Activated CD8-positive, alpha-beta memory T cell treated with anti-CD3 and anti-CD28 coated beads for 1 hour (primary cell): ENCODE data around the gene HSPB9.

Experiments used
- DNase-seq, 2 donors: peaks; one replicate each; pipeline ENCODE4 v3.0.0-alpha.2; 2020; ENCODE audit warnings: low read depth in 1 of 2; ENCODE audit errors: extremely low read depth in 1 of 2

The HSPB9 gene

GRCh38 chr17:42098730-42099399 lies 23.7 kb upstream of the HSPB9 start:
- no peak for DNase-seq

GRCh38 chr17:42101513-42102292 lies 20.9 kb upstream of the HSPB9 start:
- DNase-seq: peak in 1 of 2 donors; percentile 43

GRCh38 chr17:42103221-42103954 lies 19.2 kb upstream of the HSPB9 start:
- DNase-seq: no peak

GRCh38 chr17:42104264-42104663 lies 18.3 kb upstream of the HSPB9 start:
- DNase-seq: no peak

GRCh38 chr17:42106009-42106408 lies 16.6 kb upstream of the HSPB9 start:
- no peak for DNase-seq

- DNase-seq: no peak
Observed at GRCh38 chr17:42107124-42107523, 15.5 kb upstream of the HSPB9 start.

- peak; percentile 81 to 86 for DNase-seq
Observed at GRCh38 chr17:42107597-42108576, 14.7 kb upstream of the HSPB9 start.

GRCh38 chr17:42109086-42109485 lies 13.5 kb upstream of the HSPB9 start:
- DNase-seq: no peak

GRCh38 chr17:42110301-42111264 lies 12.0 kb upstream of the HSPB9 start:
- DNase-seq: no peak

- no peak for DNase-seq
Observed at GRCh38 chr17:42111265-42111636, 11.4 kb upstream of the HSPB9 start.

GRCh38 chr17:42111871-42112551 lies 10.6 kb upstream of the HSPB9 start:
- no peak for DNase-seq

- peak in 1 of 2 donors; percentile 56 for DNase-seq
Observed at GRCh38 chr17:42112552-42113176, 9.9 kb upstream of the HSPB9 start, which contains the start of gene DHX58. Gene DHX58, minus strand, starts transcription at chr17:42112714. Its CDS starts 822 bp downstream, at chr17:42111892.

- no peak for DNase-seq
Observed at GRCh38 chr17:42113293-42114069, 9.1 kb upstream of the HSPB9 start.

- DNase-seq: no peak
Observed at GRCh38 chr17:42114118-42114517, 8.5 kb upstream of the HSPB9 start.

GRCh38 chr17:42116705-42117396 lies 5.8 kb upstream of the HSPB9 start:
- DNase-seq: peak; percentile 62 to 66

- DNase-seq: no peak
Observed at GRCh38 chr17:42117397-42118125, 5.0 kb upstream of the HSPB9 start.
